Loucy (cell line): Measurements from ENCODE around the gene NDUFV3.

Experiments used
- H2AFZ ChIP-seq: fragments of 200-600 bp; sonication (generic); 2 replicates; pipeline ENCODE4 v1.6.0; 2016; ENCODE audit warnings: antibody characterized with exemption, mild to moderate bottlenecking, low read length, moderate library complexity
- H3F3A ChIP-seq: fragments of 200-600 bp; 2 replicates; pipeline ENCODE4 v1.6.0; 2016; ENCODE audit warnings: antibody characterized with exemption, low read depth, mild to moderate bottlenecking
- H3K27me3 ChIP-seq: fragments of 200-600 bp; sonication (generic); 2 replicates; pipeline ENCODE4 v1.6.1; 2014; ENCODE audit warnings: low read length, mild to moderate bottlenecking; ENCODE audit not compliant: insufficient read depth, poor library complexity, severe bottlenecking
- H3K36me3 ChIP-seq: fragments of 200-600 bp; sonication (generic); 2 replicates; pipeline ENCODE4 v1.6.1; 2016; ENCODE audit warnings: low read length; ENCODE audit not compliant: insufficient read depth
- H3K4me1 ChIP-seq: fragments of 200-600 bp; sonication (generic); 2 replicates; pipeline ENCODE4 v1.5.1; 2014; ENCODE audit warnings: low read length, mild to moderate bottlenecking; ENCODE audit not compliant: insufficient read depth, poor library complexity, severe bottlenecking
- H3K4me2 ChIP-seq: fragments of 200-600 bp; sonication (generic); 2 replicates; pipeline ENCODE4 v1.6.0; 2014; ENCODE audit warnings: antibody characterized with exemption, low read length, low read depth, mild to moderate bottlenecking; ENCODE audit not compliant: poor library complexity, severe bottlenecking
- H3K4me3 ChIP-seq: fragments of 200-600 bp; sonication (generic); 2 replicates; pipeline ENCODE4 v1.5.1; 2014; ENCODE audit warnings: low read length, mild to moderate bottlenecking, mixed read lengths; ENCODE audit not compliant: poor library complexity, severe bottlenecking
- H3K79me2 ChIP-seq: fragments of 200-600 bp; sonication (generic); 2 replicates; pipeline ENCODE4 v1.6.1; 2014; ENCODE audit warnings: low read length; ENCODE audit not compliant: insufficient read depth
- H3K9ac ChIP-seq: fragments of 200-600 bp; sonication (generic); 2 replicates; pipeline ENCODE4 v1.6.0; 2014; ENCODE audit warnings: mild to moderate bottlenecking, low read depth, low read length, moderate library complexity; ENCODE audit not compliant: poor library complexity, severe bottlenecking
- H3K9me2 ChIP-seq: fragments of 200-600 bp; sonication (generic); replicated peaks from 2 replicates; pipeline ENCODE4 v1.6.1; 2016; ENCODE audit warnings: low read depth, low read length, mixed read lengths
- H3K9me3 ChIP-seq: fragments of 200-600 bp; sonication (generic); 2 replicates; pipeline ENCODE4 v1.6.1; 2014; ENCODE audit warnings: mild to moderate bottlenecking, antibody characterized with exemption, low read length, low read depth; ENCODE audit not compliant: insufficient read depth
- H4K20me1 ChIP-seq: fragments of 200-600 bp; sonication (generic); 2 replicates; pipeline ENCODE4 v1.6.0; 2014; ENCODE audit warnings: antibody characterized with exemption, low read length, mild to moderate bottlenecking; ENCODE audit not compliant: insufficient read depth, poor library complexity, severe bottlenecking
- EZH2phosphoT487 ChIP-seq: fragments of 200-600 bp; IDR thresholded peaks from 2 replicates; pipeline ENCODE4 v1.6.1; 2018; ENCODE audit warnings: antibody characterized with exemption, mild to moderate bottlenecking, moderate library complexity, borderline replicate concordance
- TF ChIP-seq, protein P1 (sequence below): fragments of 200-600 bp; sonication (generic); conservative IDR thresholded peaks from 2 replicates; pipeline ENCODE4 v1.5.1; 2014; ENCODE audit warnings: mild to moderate bottlenecking, antibody characterized with exemption, low read length

NDUFV3 gene

DNA sequence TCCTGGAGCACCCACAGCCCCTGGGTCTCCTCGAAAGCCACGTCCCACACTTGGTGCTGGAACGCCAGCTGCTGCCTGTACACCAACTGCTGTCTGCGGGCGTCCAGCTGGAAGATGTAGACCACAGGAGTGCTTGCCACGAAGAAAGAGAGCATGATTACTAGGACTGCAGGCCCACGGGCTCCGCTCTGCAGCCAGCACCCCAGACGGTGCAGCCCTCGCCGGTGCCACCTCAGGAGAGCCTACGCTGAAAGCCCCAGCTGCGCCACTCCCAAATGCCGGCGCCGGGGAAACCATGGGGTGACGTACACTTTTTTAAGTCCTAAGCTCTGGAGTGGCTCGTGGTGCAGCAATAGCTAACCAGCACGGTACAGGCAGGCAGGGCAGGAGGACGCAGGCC is 39.5 kb upstream of the NDUFV3 start:
- no peaks in the 10 kb centered on the region for H3F3A ChIP-seq
- peaks cover 6% of the 10 kb centered on the region; the same call in 1 of the 2 replicates for H3K79me2 ChIP-seq
- H2AFZ ChIP-seq, result no peak overlapping the region
- H4K20me1 ChIP-seq, result peaks cover 6% of the 10 kb centered on the region
- no peaks in the 10 kb centered on the region for H3K27me3 ChIP-seq
- H3K4me3 ChIP-seq, result no peak overlapping the region
- H3K4me2 ChIP-seq, result no peak overlapping the region
- H3K36me3 ChIP-seq, result peaks cover 93% of the 10 kb centered on the region; the same call in 1 of the 2 replicates
- no peaks in the 10 kb centered on the region for H3K9me2 ChIP-seq
- H3K4me1 ChIP-seq, result no peaks in the 10 kb centered on the region
- no peaks in the 10 kb centered on the region for H3K9me3 ChIP-seq
- H3K9ac ChIP-seq, result no peak overlapping the region
- no peak for TF ChIP-seq EZH2phosphoT487
- TF ChIP-seq, protein P1, sequence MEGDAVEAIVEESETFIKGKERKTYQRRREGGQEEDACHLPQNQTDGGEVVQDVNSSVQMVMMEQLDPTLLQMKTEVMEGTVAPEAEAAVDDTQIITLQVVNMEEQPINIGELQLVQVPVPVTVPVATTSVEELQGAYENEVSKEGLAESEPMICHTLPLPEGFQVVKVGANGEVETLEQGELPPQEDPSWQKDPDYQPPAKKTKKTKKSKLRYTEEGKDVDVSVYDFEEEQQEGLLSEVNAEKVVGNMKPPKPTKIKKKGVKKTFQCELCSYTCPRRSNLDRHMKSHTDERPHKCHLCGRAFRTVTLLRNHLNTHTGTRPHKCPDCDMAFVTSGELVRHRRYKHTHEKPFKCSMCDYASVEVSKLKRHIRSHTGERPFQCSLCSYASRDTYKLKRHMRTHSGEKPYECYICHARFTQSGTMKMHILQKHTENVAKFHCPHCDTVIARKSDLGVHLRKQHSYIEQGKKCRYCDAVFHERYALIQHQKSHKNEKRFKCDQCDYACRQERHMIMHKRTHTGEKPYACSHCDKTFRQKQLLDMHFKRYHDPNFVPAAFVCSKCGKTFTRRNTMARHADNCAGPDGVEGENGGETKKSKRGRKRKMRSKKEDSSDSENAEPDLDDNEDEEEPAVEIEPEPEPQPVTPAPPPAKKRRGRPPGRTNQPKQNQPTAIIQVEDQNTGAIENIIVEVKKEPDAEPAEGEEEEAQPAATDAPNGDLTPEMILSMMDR, result no peak

DNA sequence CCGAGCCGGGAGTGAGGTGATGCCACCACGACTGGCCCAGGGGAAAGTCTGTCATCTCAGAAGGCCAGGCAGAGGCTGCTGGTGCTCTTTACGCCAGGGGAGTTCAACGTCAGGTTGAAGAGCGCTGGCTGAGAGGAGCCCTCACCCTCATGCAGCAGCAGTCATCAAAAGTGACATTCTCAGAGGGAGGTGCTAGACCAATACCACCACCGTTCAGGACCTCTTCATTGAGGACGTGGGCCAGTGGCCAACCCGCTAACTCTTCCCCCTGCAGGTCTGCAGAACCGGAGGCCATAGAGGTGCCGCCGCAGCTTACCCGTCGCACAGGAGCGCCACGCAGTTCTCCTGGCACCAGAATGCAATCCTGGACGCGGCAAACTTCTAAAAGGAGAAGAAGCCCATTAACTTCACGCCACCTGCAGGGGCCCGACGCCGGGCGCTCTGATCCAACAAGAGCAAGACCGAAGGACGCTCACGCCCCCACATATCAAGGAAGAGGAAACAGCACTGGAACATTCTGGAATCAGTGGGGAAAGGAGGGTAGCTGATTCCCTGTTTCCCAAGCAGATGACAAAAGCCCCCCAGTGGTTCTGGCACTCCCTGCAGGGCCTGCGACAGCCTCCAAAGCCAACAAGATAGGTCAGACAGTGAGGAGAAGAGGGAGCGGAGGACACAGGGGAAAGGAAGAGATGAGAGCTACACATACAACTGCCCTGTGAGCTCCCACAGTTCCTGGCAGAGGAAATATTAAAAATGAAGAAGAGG is 38.7 kb upstream of the NDUFV3 start:
- Histone ChIP-seq H3K4me3 (no peak overlapping the region), H4K20me1 (peaks cover 6% of the 10 kb centered on the region), H3F3A (no peaks in the 10 kb centered on the region), H3K36me3 (peaks cover 96% of the 10 kb centered on the region; the same call in 1 of the 2 replicates), H3K27me3 (no peaks in the 10 kb centered on the region), H3K79me2 (peaks cover 7% of the 10 kb centered on the region; the same call in 1 of the 2 replicates), H3K4me2 (no peak overlapping the region), H3K9me3 (no peaks in the 10 kb centered on the region), H3K9ac (no peak overlapping the region), H3K4me1 (no peaks in the 10 kb centered on the region), H2AFZ (no peak overlapping the region), H3K9me2 (no peaks in the 10 kb centered on the region)
- TF ChIP-seq, protein P1, result no peak
- TF ChIP-seq EZH2phosphoT487, result no peak

DNA sequence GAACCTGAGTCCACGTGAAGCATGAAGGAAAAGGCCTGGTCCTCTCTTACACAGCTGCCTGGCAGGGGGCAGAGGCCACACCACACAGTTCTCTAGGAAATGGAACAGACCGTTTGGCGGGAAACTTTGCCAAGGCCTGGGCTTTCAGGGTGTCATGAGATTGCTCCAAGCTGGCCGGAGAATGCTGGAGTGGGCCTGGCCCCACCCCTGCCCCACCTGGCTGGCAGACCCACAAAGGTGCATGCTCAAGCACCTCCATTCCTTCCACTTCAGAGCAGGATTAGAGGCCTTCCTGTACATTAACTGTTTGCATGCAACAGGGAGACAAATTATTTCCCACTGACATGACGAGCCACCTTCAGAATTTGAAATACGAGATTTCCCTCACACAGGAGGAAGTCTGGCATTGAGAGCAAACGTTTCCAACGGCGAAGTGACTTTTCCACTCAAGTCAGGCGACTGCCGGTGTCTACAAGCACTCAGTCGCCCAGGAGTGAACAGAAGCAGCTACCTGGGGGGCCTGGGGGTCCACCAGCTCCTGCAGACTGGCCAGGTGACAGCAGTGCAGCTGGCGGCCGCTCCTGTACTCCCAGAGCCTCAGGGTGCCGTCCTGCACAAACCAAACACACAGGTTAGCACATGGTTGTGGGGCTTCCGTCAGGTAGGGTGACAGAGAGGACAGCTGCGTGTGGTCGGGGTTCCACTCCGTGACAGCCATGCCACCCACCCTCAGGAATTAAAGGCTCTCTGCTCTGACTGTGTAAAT is 37.8 kb upstream of the NDUFV3 start:
- H3K36me3 ChIP-seq, result peaks cover 96% of the 10 kb centered on the region; the same call in 1 of the 2 replicates

More for the DNA sequence above, 37.8 kb upstream of the NDUFV3 start:
- H3K4me1 ChIP-seq, result no peaks in the 10 kb centered on the region
- no peaks in the 10 kb centered on the region for H3F3A ChIP-seq
- no peak overlapping the region for H3K4me2 ChIP-seq
- no peak overlapping the region for H3K4me3 ChIP-seq
- no peak overlapping the region for H2AFZ ChIP-seq
- H3K9me2 ChIP-seq, result no peaks in the 10 kb centered on the region
- no peak overlapping the region for H3K9ac ChIP-seq
- peaks cover 7% of the 10 kb centered on the region; the same call in 1 of the 2 replicates for H3K79me2 ChIP-seq
- H3K27me3 ChIP-seq, result no peaks in the 10 kb centered on the region
- H3K9me3 ChIP-seq, result no peaks in the 10 kb centered on the region
- peaks cover 6% of the 10 kb centered on the region for H4K20me1 ChIP-seq
- TF ChIP-seq, protein P1, result no peak
- TF ChIP-seq EZH2phosphoT487, result no peak
